HG03064 (cell line): ENCODE measurements around the gene IFT25.
"Not testable (repeated sequence)": the region's sequence is repeated elsewhere in the genome, so short reads cannot be mapped to it uniquely, and the experiment has no call there.

Source experiments
- ATAC-seq: cut with Tn5 transposase; IDR thresholded peaks from one replicate; pipeline ENCODE4 v1.9.1; 2021; ENCODE audit warnings: low read depth; ENCODE audit not compliant: unreplicated experiment

IFT25 gene

GRCh38 chr1:53890522-53890941 lies 55.0 kb downstream of the IFT25 start:
- ATAC-seq = no peak

GRCh38 chr1:53889304-53890298 lies 55.9 kb downstream of the IFT25 start, which contains the start of gene YIPF1:
Gene YIPF1, minus strand, starts transcription at chr1:53889797. Its CDS starts 860 bp downstream, at chr1:53888937.
- ATAC-seq = peak; percentile 85

GRCh38 chr1:53888681-53889080 lies 56.8 kb downstream of the IFT25 start:
- no peak for ATAC-seq

GRCh38 chr1:53883600-53883999 lies 61.9 kb downstream of the IFT25 start:
- ATAC-seq = not testable (repeated sequence)

GRCh38 chr1:53881853-53882252 lies 63.6 kb downstream of the IFT25 start:
- not testable (repeated sequence) for ATAC-seq

- no peak for ATAC-seq
Measured at GRCh38 chr1:53878492-53879105, 66.9 kb downstream of the IFT25 start.

- not testable (repeated sequence) for ATAC-seq
Measured at GRCh38 chr1:53875150-53875549, 70.3 kb downstream of the IFT25 start.

- ATAC-seq = no peak
Measured at GRCh38 chr1:53871773-53872484, 73.6 kb downstream of the IFT25 start.
